T-helper 22 cell (primary cell): ENCODE results near the gene HS6ST1.

Source experiments
- DNase-seq: peaks from one replicate; pipeline ENCODE4 v3.0.0-alpha.2; 2020; ENCODE audit warnings: low read depth

The HS6ST1 gene

GRCh38 chr2:128348701-128349100, 30.0 kb upstream of the HS6ST1 start:
- DNase-seq = no peak

GRCh38 chr2:128347701-128348539, 29.3 kb upstream of the HS6ST1 start:
- no peak for DNase-seq

- DNase-seq = no peak
Measured at GRCh38 chr2:128347171-128347558, 28.5 kb upstream of the HS6ST1 start.

GRCh38 chr2:128346291-128347170, 27.9 kb upstream of the HS6ST1 start:
- DNase-seq = no peak

- no peak for DNase-seq
Measured at GRCh38 chr2:128345436-128346165, 26.9 kb upstream of the HS6ST1 start.

GRCh38 chr2:128344101-128344500, 25.4 kb upstream of the HS6ST1 start:
- no peak for DNase-seq

GRCh38 chr2:128343459-128343858, 24.8 kb upstream of the HS6ST1 start:
- DNase-seq = no peak

GRCh38 chr2:128342550-128342949, 23.9 kb upstream of the HS6ST1 start:
- no peak for DNase-seq

GRCh38 chr2:128341621-128342020, 23.0 kb upstream of the HS6ST1 start:
- DNase-seq = no peak

GRCh38 chr2:128332091-128332634, 13.5 kb upstream of the HS6ST1 start:
- DNase-seq = no peak

GRCh38 chr2:128330583-128330982, 11.9 kb upstream of the HS6ST1 start:
- DNase-seq = no peak

- DNase-seq = no peak
Measured at GRCh38 chr2:128329607-128330006, 10.9 kb upstream of the HS6ST1 start.

- no peak for DNase-seq
Measured at GRCh38 chr2:128327180-128327964, 8.7 kb upstream of the HS6ST1 start.

- no peak for DNase-seq
Measured at GRCh38 chr2:128326346-128326745, 7.7 kb upstream of the HS6ST1 start.

- no peak for DNase-seq
Measured at GRCh38 chr2:128325611-128326181, 7.0 kb upstream of the HS6ST1 start.

- DNase-seq = no peak
Measured at GRCh38 chr2:128324897-128325410, 6.3 kb upstream of the HS6ST1 start.

- no peak for DNase-seq
Measured at GRCh38 chr2:128324008-128324896, 5.6 kb upstream of the HS6ST1 start.

GRCh38 chr2:128323555-128323931, 4.9 kb upstream of the HS6ST1 start:
- no peak for DNase-seq

GRCh38 chr2:128322715-128323554, 4.3 kb upstream of the HS6ST1 start:
- no peak for DNase-seq
